Fibroblast of mammary gland (primary cell): ENCODE measurements around the gene VDR.

Source experiments
- DNase-seq: peaks from one replicate; pipeline ENCODE4 v3.0.0-alpha.2; 2010; ENCODE audit warnings: low read depth
- H3K4me3 ChIP-seq: 2 replicates; pipeline ENCODE4 v1.5.1; 2011; ENCODE audit warnings: low read depth, mild to moderate bottlenecking, low read length, moderate library complexity; ENCODE audit not compliant: control insufficient read depth
- TF ChIP-seq, protein P1 (sequence below): conservative IDR thresholded peaks from 2 replicates; pipeline ENCODE4 v1.5.1; 2011; ENCODE audit warnings: low read depth, low read length, inconsistent platforms; ENCODE audit not compliant: control insufficient read depth, insufficient read depth

Gene VDR

DNA sequence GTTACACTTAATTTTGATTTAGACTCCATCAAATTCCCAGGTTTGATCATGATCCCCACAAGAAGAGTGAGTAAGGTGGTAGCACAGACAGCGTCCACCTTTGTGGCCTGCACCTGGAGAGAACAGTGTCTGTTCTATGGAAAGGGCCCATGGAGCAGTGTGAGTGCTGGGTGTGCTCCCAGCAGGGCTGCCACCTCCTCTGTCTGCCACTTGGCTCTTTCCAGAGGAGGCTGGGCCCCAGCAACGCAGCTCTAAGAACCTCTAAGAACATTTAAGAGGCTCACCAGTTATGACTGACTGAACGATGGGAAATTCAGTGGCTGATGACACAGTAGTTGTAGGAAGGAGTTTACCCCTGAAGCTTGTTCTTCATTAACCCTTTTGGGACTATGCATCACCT, 17.3 kb downstream of the VDR start:
- no peak for DNase-seq
- H3K4me3 ChIP-seq, result no peak overlapping the region
- TF ChIP-seq, protein P1, sequence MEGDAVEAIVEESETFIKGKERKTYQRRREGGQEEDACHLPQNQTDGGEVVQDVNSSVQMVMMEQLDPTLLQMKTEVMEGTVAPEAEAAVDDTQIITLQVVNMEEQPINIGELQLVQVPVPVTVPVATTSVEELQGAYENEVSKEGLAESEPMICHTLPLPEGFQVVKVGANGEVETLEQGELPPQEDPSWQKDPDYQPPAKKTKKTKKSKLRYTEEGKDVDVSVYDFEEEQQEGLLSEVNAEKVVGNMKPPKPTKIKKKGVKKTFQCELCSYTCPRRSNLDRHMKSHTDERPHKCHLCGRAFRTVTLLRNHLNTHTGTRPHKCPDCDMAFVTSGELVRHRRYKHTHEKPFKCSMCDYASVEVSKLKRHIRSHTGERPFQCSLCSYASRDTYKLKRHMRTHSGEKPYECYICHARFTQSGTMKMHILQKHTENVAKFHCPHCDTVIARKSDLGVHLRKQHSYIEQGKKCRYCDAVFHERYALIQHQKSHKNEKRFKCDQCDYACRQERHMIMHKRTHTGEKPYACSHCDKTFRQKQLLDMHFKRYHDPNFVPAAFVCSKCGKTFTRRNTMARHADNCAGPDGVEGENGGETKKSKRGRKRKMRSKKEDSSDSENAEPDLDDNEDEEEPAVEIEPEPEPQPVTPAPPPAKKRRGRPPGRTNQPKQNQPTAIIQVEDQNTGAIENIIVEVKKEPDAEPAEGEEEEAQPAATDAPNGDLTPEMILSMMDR, result no peak

DNA sequence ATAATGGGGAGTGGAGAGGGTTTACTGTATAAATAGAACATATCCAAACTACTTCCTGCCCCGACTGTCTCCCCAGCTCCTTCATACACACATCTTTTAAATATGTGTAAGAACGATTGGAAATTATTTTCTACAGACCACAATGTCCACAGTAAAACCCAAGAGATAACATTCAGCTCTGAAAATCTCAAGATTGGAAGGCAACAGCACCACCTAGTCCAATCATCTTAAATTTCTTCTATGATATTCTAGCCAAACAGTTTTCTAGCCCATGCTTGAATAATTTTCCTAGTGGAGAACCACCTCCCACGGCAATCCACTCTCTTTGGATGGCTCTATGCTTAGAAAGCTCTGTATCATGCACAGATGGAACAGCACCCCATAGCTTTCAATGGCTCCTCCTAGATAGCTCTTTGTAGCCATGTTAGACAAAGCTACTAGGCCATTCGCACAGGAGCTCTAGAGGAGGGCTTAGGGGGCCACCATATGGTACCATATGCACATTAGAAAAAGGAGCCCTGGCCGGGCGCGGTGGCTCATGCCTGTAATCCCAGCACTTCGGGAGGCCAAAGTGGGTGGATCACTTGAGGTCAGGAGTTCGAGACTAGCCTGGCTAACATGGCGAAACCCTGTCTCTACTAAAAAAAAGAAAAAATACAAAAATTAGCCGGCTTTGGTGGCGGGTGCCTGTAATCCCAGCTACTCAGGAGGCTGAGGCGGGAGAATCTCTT, 18.1 kb downstream of the VDR start:
- TF ChIP-seq, protein P1, result no peak
- no peak overlapping the region for H3K4me3 ChIP-seq
- DNase-seq, result no peak

GRCh38 chr12:47885566-47885965, 19.2 kb downstream of the VDR start:
- TF ChIP-seq, protein P1, result no peak
- DNase-seq, result no peak
- no peak overlapping the region for H3K4me3 ChIP-seq

GRCh38 chr12:47885012-47885501, 19.7 kb downstream of the VDR start:
- H3K4me3 ChIP-seq, result no peak overlapping the region
- TF ChIP-seq, protein P1, result no peak
- no peak for DNase-seq

DNA sequence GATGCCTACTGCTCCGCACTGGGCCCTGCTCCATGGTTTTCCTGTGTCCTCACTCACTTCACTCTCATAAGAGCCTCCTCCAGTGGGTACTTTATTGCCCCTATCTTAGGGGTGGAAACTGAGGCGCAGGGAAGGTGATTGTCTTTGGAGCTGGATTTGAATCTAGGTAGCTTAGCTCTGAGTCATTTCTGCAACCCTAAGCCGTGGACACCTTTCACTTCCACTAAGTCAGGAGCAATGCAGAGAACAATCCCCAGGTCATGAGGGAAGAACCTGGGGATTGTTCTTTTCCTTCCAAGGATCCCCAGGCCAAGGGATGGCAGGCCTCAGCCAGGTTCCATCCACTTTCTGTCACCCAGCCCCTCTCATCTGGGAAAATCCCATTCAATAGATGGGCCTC, 20.3 kb downstream of the VDR start:
- DNase-seq, result no peak
- TF ChIP-seq, protein P1, result no peak
- no peak overlapping the region for H3K4me3 ChIP-seq

GRCh38 chr12:47883663-47884195, 21.1 kb downstream of the VDR start:
- no peak for DNase-seq
- H3K4me3 ChIP-seq, result no peak overlapping the region
- TF ChIP-seq, protein P1, result no peak
